ENCODE results near the gene TSPAN11. TPM values are rescaled to one million over a fixed set of nuclear protein-coding genes. Genes with fewer than 3 reads are reported as not detected.

Gene TSPAN11
- total RNA-seq, 1 donor from 2014 or later, result 2.5 TPM

GRCh38 chr12:31029468-31029867, 102.9 kb downstream of the TSPAN11 start:
- DNase-seq (ENCODE audit: extremely low spot score in 2 of 2), result peak in 1 of 2 donors; percentile 22
- intact Hi-C loops (cut with DNase I), result no loop called here
- TF ChIP-seq POLR2AphosphoS5 (IDR thresholded peaks at IDR 0.05; ENCODE audit: insufficient read depth in 1 of 2, low read depth in 1 of 2) (no peak), POLR2A (IDR thresholded peaks at IDR 0.05) (no peak)
- TF ChIP-seq, protein P1, sequence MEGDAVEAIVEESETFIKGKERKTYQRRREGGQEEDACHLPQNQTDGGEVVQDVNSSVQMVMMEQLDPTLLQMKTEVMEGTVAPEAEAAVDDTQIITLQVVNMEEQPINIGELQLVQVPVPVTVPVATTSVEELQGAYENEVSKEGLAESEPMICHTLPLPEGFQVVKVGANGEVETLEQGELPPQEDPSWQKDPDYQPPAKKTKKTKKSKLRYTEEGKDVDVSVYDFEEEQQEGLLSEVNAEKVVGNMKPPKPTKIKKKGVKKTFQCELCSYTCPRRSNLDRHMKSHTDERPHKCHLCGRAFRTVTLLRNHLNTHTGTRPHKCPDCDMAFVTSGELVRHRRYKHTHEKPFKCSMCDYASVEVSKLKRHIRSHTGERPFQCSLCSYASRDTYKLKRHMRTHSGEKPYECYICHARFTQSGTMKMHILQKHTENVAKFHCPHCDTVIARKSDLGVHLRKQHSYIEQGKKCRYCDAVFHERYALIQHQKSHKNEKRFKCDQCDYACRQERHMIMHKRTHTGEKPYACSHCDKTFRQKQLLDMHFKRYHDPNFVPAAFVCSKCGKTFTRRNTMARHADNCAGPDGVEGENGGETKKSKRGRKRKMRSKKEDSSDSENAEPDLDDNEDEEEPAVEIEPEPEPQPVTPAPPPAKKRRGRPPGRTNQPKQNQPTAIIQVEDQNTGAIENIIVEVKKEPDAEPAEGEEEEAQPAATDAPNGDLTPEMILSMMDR (IDR thresholded peaks at IDR 0.05), result no peak

GRCh38 chr12:31029916-31030562, 103.5 kb downstream of the TSPAN11 start:
- H3K4me1 ChIP-seq, result no peaks in the 10 kb centered on the region
- TF ChIP-seq, protein P1 (IDR thresholded peaks at IDR 0.05), result no peak
- TF ChIP-seq POLR2A (IDR thresholded peaks at IDR 0.05) (no peak), POLR2AphosphoS5 (IDR thresholded peaks at IDR 0.05; ENCODE audit: insufficient read depth in 1 of 2, low read depth in 1 of 2) (no peak)
- no peak overlapping the region for H3K4me3 ChIP-seq
- no peak overlapping the region for H3K27ac ChIP-seq
- peak; percentile 32 to 58 for DNase-seq (ENCODE audit: extremely low spot score in 2 of 2)
- intact Hi-C loops (cut with DNase I), result no loop called here
- no peaks in the 10 kb centered on the region for H3K9me3 ChIP-seq
- H3K27me3 ChIP-seq, result no peaks in the 10 kb centered on the region
- no peaks in the 10 kb centered on the region for H3K36me3 ChIP-seq

More at GRCh38 chr12:31029468-31029867, 102.9 kb downstream of the TSPAN11 start:
- Histone ChIP-seq H3K27me3 (no peaks in the 10 kb centered on the region), H3K36me3 (no peaks in the 10 kb centered on the region), H3K4me1 (no peaks in the 10 kb centered on the region), H3K27ac (no peak overlapping the region), H3K4me3 (no peak overlapping the region), H3K9me3 (no peaks in the 10 kb centered on the region)

DNA sequence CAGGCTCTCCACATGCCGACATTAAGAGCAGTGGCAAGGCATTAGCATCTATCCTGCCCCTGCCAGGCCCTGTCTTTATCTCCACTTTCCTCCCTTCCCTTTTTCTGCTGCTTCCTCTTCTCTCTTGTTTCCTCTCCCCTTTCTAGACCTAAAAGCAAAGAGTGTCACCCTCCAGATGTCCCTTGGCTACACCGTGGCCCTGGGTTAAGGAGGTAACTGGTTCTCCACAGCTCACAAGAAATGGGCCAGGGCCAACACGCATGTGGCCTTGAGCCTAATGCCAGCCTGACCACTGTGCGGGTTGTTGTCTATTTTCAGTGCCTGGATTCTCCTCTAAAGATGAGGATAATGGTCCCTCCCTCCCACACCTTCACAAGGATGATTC, 105.4 kb downstream of the TSPAN11 start:
- TF ChIP-seq POLR2AphosphoS5 (IDR thresholded peaks at IDR 0.05; ENCODE audit: insufficient read depth in 1 of 2, low read depth in 1 of 2), result no peak
- no peak for TF ChIP-seq POLR2A (IDR thresholded peaks at IDR 0.05)
- TF ChIP-seq, protein P1 (IDR thresholded peaks at IDR 0.05), result no peak
- intact Hi-C loops (cut with DNase I), result no loop called here
- no peaks in the 10 kb centered on the region for H3K27me3 ChIP-seq
- no peaks in the 10 kb centered on the region for H3K36me3 ChIP-seq
- no peaks in the 10 kb centered on the region for H3K9me3 ChIP-seq
- no peak overlapping the region for H3K4me3 ChIP-seq
- no peaks in the 10 kb centered on the region for H3K4me1 ChIP-seq
- DNase-seq (ENCODE audit: extremely low spot score in 2 of 2), result peak; percentile 64 to 74
- no peak overlapping the region for H3K27ac ChIP-seq

GRCh38 chr12:31033146-31033545, 106.6 kb downstream of the TSPAN11 start:
- Histone ChIP-seq H3K27ac (no peak overlapping the region), H3K4me1 (no peaks in the 10 kb centered on the region), H3K4me3 (no peak overlapping the region), H3K36me3 (no peaks in the 10 kb centered on the region), H3K27me3 (no peaks in the 10 kb centered on the region), H3K9me3 (no peaks in the 10 kb centered on the region)
- DNase-seq (ENCODE audit: extremely low spot score in 2 of 2), result peak; percentile 9 to 65
- intact Hi-C loops (cut with DNase I), result no loop called here
- TF ChIP-seq, protein P1 (IDR thresholded peaks at IDR 0.05), result no peak
- TF ChIP-seq POLR2AphosphoS5 (IDR thresholded peaks at IDR 0.05; ENCODE audit: insufficient read depth in 1 of 2, low read depth in 1 of 2) (no peak), POLR2A (IDR thresholded peaks at IDR 0.05) (no peak)

- DNase-seq (ENCODE audit: extremely low spot score in 2 of 2), result peak in 1 of 2 donors; percentile 79
- H3K4me1 ChIP-seq, result no peaks in the 10 kb centered on the region
- H3K27ac ChIP-seq, result no peak overlapping the region
- no peak overlapping the region for H3K4me3 ChIP-seq
- intact Hi-C loops (cut with DNase I), result no loop called here
- TF ChIP-seq POLR2A (IDR thresholded peaks at IDR 0.05) (no peak), POLR2AphosphoS5 (IDR thresholded peaks at IDR 0.05; ENCODE audit: insufficient read depth in 1 of 2, low read depth in 1 of 2) (no peak)
- TF ChIP-seq, protein P1 (IDR thresholded peaks at IDR 0.05), result no peak
- no peaks in the 10 kb centered on the region for H3K36me3 ChIP-seq
- H3K9me3 ChIP-seq, result no peaks in the 10 kb centered on the region
- no peaks in the 10 kb centered on the region for H3K27me3 ChIP-seq
Observed at GRCh38 chr12:31033681-31034080, 107.1 kb downstream of the TSPAN11 start.
